SHP77 (cell line): ENCODE results near the gene NUDT7.

Experiments
- DNase-seq, 2 experiments: peaks; one replicate each; lab custom pipeline; 2025; lab: John Stamatoyannopoulos, UW

NUDT7 gene

DNA sequence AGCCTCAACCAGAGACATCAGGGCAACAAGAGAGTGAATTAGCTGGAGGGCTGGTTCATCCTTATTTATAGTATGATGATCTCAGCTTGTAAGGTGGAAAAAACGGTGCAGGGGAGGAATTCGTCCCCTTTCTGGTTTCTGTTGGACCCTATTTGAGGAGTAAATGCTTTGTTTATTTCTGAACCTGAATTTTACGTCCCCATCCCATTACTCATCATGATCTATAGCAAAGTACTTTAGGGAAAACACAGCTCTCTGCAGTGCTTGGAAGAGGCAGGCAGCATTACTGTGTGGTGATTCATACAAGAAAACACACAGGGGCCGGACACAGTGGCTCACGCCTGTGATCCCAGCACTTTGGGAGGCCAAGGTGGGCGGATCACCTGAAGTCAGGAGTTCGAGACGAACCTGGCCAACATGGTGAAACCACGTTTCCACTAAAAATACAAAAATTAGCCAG lies 58.1 kb downstream of the NUDT7 start:
- DNase-seq = no peak

DNA sequence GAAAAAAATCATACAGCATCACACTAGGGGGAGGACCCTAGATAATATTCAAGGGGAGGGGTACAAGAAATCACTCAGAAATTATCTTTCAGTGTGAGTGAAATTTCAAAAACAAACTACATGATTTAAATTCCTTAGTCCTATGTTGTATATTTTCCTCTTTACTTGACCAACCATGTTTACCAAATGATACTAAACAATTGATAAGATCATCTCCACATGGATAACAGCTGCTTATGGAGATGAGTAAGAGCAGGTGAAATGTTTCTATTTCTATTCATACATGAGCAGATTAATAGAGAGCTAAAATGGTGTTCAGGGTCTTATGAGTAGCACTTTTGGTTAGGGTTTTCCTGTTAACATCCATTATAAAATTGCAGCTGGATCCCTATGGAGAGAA lies 58.8 kb downstream of the NUDT7 start:
- no peak for DNase-seq

DNA sequence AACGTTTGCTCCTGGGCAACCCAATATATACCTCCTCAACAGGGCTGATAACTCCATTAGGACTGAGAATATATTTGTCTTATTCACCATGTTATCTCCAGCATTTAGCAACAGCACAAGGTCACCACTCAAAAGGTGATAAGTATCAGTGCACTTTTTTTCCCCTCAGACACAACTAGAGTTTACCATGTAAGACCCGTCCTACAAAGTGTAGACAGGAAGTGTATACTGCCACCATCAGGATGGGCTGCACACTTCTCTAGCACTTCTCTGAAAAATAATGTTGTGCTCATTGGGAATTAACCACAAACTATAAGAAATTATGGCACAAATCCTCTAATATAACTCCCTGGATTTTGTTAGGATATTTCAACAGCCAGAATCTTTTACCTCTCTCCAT lies 60.4 kb downstream of the NUDT7 start:
- DNase-seq = no peak

DNA sequence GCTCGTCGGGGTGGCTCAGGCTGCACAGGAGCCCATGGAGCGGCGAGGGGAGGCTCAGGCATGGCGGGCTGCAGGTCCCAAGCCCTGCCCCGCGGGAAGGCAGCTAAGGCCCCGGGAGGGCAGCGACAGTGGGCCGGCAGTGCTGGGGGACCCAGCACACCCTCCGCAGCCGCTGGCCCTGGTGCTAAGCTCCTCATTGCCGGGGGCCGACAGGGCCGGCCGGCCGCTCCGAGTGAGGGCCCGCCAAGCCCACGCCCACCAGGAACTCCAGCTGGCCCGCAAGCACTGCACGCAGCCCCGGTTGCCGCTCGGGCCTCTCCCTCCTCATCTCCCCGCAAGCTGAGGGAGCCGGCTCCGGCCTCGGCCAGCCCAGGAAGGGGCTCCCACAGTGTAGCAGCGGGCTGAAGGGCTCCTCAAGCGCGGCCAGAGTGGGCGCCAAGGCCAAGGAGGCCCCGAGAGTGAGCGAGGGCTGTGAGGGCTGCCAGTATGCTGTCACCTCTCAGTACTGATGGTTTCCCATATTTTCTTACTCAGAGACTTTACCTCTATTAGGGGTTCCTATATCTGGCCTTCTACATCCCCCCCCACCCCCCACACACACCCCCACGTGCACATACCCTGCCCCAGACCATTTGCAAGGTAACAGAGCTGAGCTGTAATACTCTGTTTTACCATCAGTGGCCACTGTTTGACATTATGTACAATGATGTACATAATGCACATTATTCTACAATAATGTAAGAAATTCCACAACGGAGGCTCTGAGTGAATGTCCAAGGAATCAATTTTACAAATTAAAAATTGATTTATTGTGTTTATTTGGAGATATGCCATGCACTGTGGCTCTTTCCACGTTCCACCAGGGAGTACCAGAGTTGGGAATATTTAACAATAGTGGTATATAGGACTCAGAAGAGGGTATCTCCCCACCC lies 62.4 kb downstream of the NUDT7 start:
- no peak for DNase-seq

DNA sequence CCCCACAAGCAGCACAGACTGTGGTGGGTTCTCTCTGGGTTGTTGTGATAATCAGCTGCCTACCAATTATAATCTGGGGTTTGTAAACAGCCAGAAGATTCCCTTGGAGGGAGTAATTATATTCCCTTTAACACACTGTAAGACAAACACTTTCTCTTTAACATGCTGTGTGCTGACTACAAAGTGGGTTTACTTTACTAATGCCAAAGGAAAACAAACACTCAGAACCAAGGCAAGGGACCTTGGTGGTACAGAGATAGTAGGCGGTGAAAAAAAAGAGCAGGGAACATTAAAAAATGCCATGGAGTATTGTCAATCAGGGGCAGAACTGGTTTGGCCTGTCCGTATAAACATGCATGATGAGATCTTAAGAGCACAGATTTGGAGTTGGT lies 63.1 kb downstream of the NUDT7 start:
- DNase-seq = no peak

DNA sequence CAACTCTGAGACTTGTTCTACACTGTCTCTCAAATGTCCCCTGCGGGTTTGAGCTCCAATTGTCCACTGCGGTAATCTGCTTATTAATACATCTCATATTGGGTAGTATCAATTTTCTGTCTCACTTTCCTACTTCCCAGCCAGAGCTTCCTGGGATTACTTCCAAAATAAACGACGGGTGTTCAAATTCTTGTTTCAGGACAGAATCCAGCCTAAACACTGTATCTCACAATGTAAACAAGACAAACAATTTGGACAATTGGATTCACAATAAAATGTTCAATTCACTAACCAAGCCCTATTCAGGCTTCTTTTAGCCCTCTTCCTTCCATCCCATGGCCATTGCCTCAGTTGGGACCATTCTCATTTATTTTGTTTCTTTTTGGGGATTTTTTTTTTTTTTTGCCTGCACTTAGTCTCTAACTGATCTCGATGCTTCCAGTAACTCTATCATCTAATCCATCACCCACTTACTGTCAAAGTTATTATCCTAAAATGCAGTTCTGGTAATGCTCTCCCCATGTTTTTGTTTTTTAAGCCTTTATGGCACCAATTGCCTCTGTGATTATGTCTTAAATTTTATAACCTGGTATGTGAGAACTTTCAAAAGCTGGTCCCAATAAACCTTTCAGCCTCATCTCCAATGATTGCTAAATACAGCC lies 64.0 kb downstream of the NUDT7 start:
- no peak for DNase-seq

DNA sequence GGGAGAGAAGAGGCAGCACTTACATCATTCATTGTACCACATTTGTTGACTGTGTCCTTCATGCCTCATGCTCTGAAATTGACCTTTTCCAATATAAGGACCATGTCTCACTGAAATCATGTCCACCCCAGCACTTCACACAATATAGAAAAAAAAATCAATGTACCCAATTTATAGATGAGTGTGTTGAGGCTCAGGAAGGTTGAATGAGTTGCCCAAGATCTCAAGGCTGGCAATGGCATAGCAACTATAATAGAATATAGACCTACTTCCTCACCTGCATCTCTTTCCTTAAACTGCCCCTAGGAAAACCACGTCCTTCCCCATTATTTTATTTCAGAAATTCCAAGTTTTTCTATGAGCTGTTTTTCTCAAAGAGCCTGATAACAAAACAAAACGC lies 65.1 kb downstream of the NUDT7 start:
- DNase-seq = no peak

DNA sequence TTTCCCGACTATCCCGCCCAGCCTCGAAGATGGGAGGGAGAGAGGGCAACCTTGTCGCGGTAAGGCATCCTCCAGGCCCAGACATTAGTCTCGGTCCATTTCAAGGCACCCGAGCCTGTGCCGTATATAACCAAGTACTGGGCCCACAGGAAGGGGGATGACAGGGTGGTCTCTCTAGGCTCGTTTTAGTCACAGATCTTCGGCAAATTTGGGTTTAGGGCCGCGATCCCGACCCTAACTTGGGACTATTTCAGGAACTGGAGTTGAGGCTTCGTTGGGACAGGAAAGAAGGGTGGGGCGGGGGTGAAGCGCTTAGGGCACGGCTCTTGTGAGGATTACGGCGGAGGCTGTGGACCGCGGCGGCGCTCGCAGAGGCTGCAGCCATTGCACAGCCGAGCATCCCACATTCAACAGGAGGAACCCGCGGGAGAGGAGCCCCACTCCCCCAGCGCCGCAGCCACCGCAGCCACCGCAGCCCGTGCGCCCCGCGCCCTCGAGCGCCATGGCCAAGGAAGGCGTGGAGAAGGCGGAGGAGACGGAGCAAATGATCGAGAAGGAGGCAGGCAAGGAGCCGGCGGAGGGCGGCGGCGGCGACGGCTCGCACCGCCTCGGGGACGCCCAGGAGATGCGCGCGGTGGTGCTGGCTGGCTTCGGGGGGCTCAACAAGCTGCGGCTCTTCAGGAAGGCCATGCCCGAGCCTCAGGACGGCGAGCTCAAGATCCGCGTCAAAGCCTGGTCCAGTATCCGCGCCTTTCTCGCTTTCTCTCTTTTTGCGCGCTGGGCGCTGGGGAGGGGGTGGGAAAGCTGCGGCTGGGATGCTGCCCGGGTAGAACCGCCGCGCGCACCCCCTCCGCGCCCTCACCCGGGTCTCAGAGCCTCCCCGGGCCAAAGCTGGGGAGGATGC lies 66.1 kb downstream of the NUDT7 start, which contains the start of gene VAT1L:
TSS of gene VAT1L (plus strand) at position 384 of the 904 bp plus-strand sequence. CDS start at position 503, 119 bp downstream.
- no peak for DNase-seq

DNA sequence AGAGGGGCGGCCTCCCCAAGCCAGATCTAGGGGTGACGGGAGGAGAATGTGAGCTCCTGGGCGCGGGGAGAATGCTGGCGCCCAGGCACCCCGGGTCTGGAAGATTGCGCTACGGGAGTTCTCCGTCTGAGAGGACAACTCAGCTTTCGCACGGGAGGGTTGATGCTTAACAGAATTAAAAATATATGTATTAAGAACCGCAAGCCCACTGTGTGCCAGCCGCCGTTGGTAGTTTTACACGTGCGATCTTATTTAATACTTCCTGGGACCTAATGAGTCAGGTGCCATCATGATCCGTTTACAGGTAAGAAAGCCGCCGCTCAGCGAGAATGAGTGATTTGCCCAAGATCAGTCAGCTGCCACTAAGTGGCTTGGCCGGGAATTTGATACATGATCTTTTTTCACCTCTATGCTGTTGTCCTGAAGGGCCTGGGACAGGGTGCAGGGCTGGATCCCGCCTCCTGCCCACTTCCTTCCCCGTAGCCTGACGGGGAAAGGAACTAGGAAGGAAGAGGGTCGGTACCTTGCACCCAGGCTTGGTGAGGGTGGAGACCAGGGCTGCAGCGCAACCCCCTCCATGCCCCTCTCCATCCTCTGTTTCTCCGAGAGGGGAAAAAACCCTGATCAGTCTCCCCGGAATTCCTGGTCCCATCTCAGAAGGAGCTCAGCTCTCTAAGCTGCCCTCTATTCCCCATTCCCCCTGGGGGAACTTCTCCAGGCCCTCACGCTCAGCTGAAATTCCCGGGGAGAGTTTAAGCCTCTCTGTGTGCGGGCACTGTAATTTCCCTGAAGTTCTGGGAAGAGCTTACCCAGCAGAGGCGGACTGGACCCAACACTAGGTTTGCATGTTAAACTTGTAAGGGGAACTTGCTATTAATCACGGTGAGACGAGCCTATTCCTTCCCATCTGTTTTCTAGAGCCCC lies 67.0 kb downstream of the NUDT7 start:
- no peak for DNase-seq

DNA sequence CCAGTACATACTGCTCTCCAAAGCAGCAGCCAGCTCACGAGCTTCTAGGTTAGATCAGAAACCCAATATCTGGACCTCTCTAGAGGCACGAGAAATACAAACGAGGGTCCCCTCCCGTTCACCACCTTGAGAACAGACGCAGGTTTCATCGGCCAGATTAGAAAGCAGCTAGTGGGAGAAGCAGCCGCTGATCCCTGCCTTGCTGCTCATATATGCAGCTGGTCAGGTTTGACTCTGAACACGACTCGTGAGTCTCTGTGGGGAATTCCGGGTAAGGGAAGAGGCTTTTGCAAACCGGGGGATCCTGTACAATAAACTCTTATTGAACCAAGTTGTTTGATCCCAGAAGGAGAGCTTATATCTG lies 67.7 kb downstream of the NUDT7 start:
- no peak for DNase-seq

DNA sequence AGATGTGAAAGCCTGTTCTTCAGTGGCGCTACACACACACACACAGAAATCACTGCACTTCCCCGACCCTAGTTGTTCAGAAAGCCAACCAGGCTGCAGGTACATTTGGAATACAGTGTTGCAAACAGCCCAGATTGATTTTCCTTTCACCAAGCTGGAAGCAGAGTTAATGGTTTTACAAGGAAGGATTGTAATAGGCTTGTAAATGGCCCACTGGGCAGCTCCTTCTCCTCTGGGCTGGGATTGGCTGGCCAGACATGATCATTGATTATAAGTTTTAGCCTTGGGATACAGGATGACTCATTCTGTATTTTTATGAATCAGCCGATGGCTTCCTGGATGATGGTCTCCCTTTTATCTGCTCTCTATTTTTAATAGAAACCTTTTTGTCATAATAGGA lies 68.6 kb downstream of the NUDT7 start:
- DNase-seq = no peak
